Measurements from ENCODE around the gene ZNF823.

DNA sequence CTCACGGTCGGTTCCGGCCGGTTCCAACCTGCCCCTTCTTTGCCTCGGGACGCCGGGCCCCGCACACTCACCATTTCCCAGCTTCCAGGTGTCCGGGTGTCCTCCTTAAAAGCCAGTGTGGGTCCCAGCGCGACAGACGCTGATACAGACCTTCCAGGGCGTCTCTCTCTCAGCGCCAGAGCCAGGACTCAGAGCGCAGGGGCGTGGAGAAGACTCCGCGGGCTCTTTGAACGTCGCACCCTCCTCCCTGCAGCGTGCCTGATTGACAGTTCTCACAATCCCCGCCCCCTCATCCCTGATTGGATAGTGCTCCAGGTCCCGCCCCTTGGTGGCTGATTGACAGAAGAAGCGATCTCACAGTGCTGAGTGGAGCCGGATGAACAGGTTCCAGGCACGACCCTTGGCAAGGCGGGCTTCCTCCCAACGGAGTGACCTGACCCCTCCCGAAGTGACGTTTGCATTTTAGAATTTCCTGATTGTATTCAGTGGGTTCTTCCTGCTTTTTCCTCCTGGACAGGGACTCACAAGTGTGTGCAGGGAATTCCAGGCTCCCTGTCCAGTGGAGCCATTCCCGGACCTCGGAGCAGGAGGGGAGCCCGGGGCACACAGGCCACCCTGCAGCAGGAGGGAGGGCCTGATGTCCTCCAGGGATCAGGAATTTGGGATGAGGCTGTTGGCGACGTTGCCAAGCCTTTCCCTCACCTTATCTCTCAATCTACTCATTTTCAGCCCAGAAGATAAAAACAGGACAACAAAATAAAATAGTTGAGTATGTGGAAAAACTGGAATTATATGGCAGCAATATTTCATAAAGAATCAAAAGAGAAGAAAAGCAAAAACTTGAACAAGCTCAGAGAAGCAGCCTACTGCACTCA lies at the start of gene ZNF823:
- TF ChIP-seq CTCF (conservative IDR thresholded peaks at IDR 0.05; ENCODE audit: low read depth, low read length) = no peak
- TF ChIP-seq CEBPB (IDR thresholded peaks at IDR 0.05; ENCODE audit: low read depth, low read length) = no peak
